ENCODE results near the gene NSG1.
"Not testable (repeated sequence)": the region's sequence is repeated elsewhere in the genome, so short reads cannot be mapped to it uniquely, and the experiment has no call there.

DNA sequence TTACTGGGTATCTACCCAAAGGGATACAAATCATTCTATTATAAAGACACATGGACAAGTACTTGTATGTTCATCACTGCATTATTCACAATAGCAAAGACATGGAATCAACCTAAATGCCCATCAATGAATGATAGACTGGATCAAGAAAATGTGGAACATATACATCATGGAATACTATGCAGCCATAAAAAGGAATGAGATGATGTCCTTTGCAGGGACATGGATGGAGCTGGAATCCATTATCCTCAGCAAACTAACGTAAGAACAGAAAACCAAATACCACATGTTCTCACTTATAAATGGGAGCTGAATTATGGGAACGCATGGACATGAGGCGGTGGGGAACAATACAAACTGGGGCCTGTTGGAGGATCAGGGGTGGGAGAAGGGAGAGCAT lies 78.3 kb downstream of the NSG1 start:
- TF ChIP-seq EZH2 (IDR thresholded peaks at IDR 0.05; ENCODE audit: insufficient read depth, poor library complexity, severe bottlenecking); EZH2phosphoT487 (IDR thresholded peaks at IDR 0.05; ENCODE audit: insufficient read depth, low read depth): not testable (repeated sequence)

Data from GM23248 (cell line).